HCT116 (cell line): ENCODE measurements around the gene ANO10. TPM values are rescaled to one million over a fixed set of nuclear protein-coding genes. Genes with fewer than 3 reads are reported as not detected.
"Not testable (repeated sequence)": the region's sequence is repeated elsewhere in the genome, so short reads cannot be mapped to it uniquely, and the experiment has no call there.

ENCODE experiments used
- ATAC-seq: fragments of 200-7000 bp; cut with Tn5 transposase; 2 replicates; pipeline ENCODE4 v1.9.1; 2020; ENCODE audit warnings: mild to moderate bottlenecking, moderate library complexity
- BruUV-seq: library from RNA; stranded (reverse); fragments of 400-500 nt; replicated peaks from 2 replicates; lab custom pipeline; 2021; lab: Mats Ljungman, UMichigan
- CTCF ChIA-PET: fragments of 300-600 bp; sonication (Branson Sonifier 250); formaldehyde crosslinking; loops from one replicate; lab custom pipeline; 2021; ENCODE audit warnings: antibody characterized with exemption; lab: Charles Lee
- POLR2A ChIA-PET: fragments of 300-600, 350-600 bp; sonication (Branson Sonifier 250); formaldehyde crosslinking; loops from one replicate; lab custom pipeline; 2021; ENCODE audit warnings: antibody characterized with exemption; lab: Charles Lee
- RAD21 ChIA-PET, 2 experiments: fragments of 300-600 bp; sonication (Branson Sonifier 250); formaldehyde crosslinking; loops; one replicate each; lab custom pipeline; 2023; ENCODE audit warnings: low total read pairs in 2 of 2; ENCODE audit not compliant: uncharacterized antibody in 2 of 2, unreplicated experiment in 2 of 2, low non-redundant PET in 1 of 2; lab: Charles Lee
- DNase-seq: peaks from one replicate; pipeline ENCODE4 v3.0.0-alpha.2; 2010; ENCODE audit warnings: low read depth, low spot score
- H2AFZ ChIP-seq: fragments of 200-600 bp; shearing (Covaris generic), sonication (generic); 2 replicates; pipeline ENCODE4 v1.6.1; 2017; ENCODE audit warnings: low read depth, mixed run types, mixed read lengths, antibody characterized with exemption, low read length; ENCODE audit not compliant: poor library complexity, severe bottlenecking
- H3K27ac ChIP-seq: 2 replicates; pipeline ENCODE4 v1.5.1; 2012; ENCODE audit warnings: low read depth, low read length
- H3K27me3 ChIP-seq: fragments of 200-600 bp; sonication (generic); 2 replicates; pipeline ENCODE4 v1.6.1; 2016; ENCODE audit warnings: mixed run types, low read length, mixed read lengths; ENCODE audit not compliant: insufficient read depth
- H3K36me3 ChIP-seq, 2 experiments: fragments of 200-500 bp in 1 of 2; fragments of 200-600 bp in 1 of 2; sonication (Bioruptor generic) in 1 of 2; sonication (generic) in 1 of 2; 2 replicates each; pipeline versions ENCODE4 v1.5.1 to v1.6.1; 2014 to 2016; ENCODE audit warnings: low read length in 2 of 2, inconsistent platforms in 1 of 2, mixed read lengths in 1 of 2, mixed run types in 1 of 2; ENCODE audit not compliant: insufficient read depth in 2 of 2, control insufficient read depth in 1 of 2
- H3K4me1 ChIP-seq, 2 experiments: fragments of 200-600 bp in 1 of 2; sonication (generic) in 1 of 2; 2 replicates each; pipeline versions ENCODE4 v1.5.1 to v1.6.1; 2012 to 2017; ENCODE audit warnings: low read length in 2 of 2, inconsistent platforms in 1 of 2, mild to moderate bottlenecking in 1 of 2, mixed read lengths in 1 of 2, mixed run types in 1 of 2, moderate library complexity in 1 of 2; ENCODE audit not compliant: insufficient read depth in 2 of 2, control insufficient read depth in 1 of 2
- H3K4me2 ChIP-seq: fragments of 200-600 bp; sonication (generic); 2 replicates; pipeline ENCODE4 v1.6.1; 2017; ENCODE audit warnings: mixed run types, low read length, mixed read lengths
- H3K4me3 ChIP-seq, 2 experiments: fragments of 200-600 bp in 1 of 2; sonication (generic) in 1 of 2; replicated peaks in 1 of 2; 2 replicates each; pipeline ENCODE4 v1.5.1; 2011 to 2016; ENCODE audit warnings: low read length in 2 of 2, control low read depth in 1 of 2, low read depth in 1 of 2, mild to moderate bottlenecking in 1 of 2, mixed read lengths in 1 of 2, mixed run types in 1 of 2
- H3K79me2 ChIP-seq: fragments of 200-600 bp; sonication (generic); 2 replicates; pipeline ENCODE4 v1.6.1; 2017; ENCODE audit warnings: mild to moderate bottlenecking, mixed run types, low read length, moderate library complexity, mixed read lengths; ENCODE audit not compliant: insufficient read depth
- H3K9ac ChIP-seq: fragments of 200-600 bp; sonication (generic); 2 replicates; pipeline ENCODE4 v1.6.1; 2016; ENCODE audit warnings: low read length, mixed read lengths
- H3K9me2 ChIP-seq: fragments of 200-600 bp; sonication (generic), shearing (Covaris generic); 2 replicates; pipeline ENCODE4 v1.6.1; 2017; ENCODE audit warnings: mixed run types, mild to moderate bottlenecking, moderate library complexity; ENCODE audit not compliant: insufficient read depth
- H3K9me3 ChIP-seq, 2 experiments: fragments of 200-500 bp in 1 of 2; fragments of 200-600 bp in 1 of 2; sonication (Bioruptor generic) in 1 of 2; sonication (generic) in 1 of 2; 2 replicates each; pipeline ENCODE4 v1.6.1; 2014 to 2017; ENCODE audit warnings: low read length in 2 of 2, mixed read lengths in 2 of 2, inconsistent platforms in 1 of 2, low read depth in 1 of 2, mild to moderate bottlenecking in 1 of 2, mixed run types in 1 of 2, moderate library complexity in 1 of 2; ENCODE audit not compliant: control insufficient read depth in 1 of 2, insufficient read depth in 1 of 2
- H4K20me1 ChIP-seq: fragments of 200-600 bp; sonication (generic), shearing (Covaris generic); 2 replicates; pipeline ENCODE4 v1.6.1; 2017; ENCODE audit warnings: mixed run types, mild to moderate bottlenecking, moderate library complexity; ENCODE audit not compliant: insufficient read depth
- CEBPB ChIP-seq: IDR thresholded peaks from 2 replicates; pipeline ENCODE4 v1.6.1; 2012; ENCODE audit warnings: low read depth
- intact Hi-C: fragments of 100-400 bp; cut with micrococcal nuclease; formaldehyde crosslinking; loops from 2 replicates; pipeline ENCODE4 v1.10.0; 2022
- total RNA-seq: library from RNA; stranded (reverse); gene quantifications from one replicate; pipeline ENCODE4 v1.2.1, GENCODE V29; 2021; ENCODE audit not compliant: unreplicated experiment
- TF ChIP-seq, protein P1 (sequence below), 3 experiments: fragments of 200-600 bp in 1 of 3; sonication (generic) in 1 of 3; IDR thresholded peaks in 2 of 3; conservative IDR thresholded peaks in 1 of 3; 2 replicates each; pipeline ENCODE4 v1.5.1; 2012 to 2017; ENCODE audit warnings: low read depth in 2 of 3, low read length in 2 of 3, antibody characterized with exemption in 1 of 3, borderline replicate concordance in 1 of 3, control low read depth in 1 of 3, mild to moderate bottlenecking in 1 of 3, mixed read lengths in 1 of 3, mixed run types in 1 of 3, moderate library complexity in 1 of 3; ENCODE audit not compliant: insufficient read depth in 1 of 3

Gene ANO10
- total RNA-seq, 1 experiment from 2014 or later: 13.3 TPM

DNA sequence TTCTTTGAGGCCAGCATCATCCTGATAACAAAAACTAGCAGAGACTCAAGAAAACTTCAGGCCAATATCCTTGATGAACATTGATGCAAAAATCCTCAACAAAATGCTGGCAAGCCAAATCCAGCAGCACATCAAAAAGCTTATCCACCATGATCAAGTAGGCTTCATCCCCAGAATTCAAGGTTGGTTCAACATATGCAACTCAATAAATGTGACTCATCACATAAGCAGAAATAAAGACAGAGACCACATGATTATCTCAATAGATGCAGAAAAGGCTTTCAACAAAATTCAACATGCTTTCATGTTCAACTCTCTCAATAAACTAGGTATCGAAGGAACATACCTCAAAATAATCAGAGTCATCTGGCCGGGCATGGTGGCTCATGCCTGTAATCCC lies 265.8 kb downstream of the ANO10 start:
- H3K27me3 ChIP-seq, RAD21 ChIA-PET, DNase-seq, H3K4me2 ChIP-seq, CTCF ChIA-PET, H3K27ac ChIP-seq, ATAC-seq, H3K4me3 ChIP-seq, POLR2A ChIA-PET, H2AFZ ChIP-seq, BruUV-seq, H4K20me1 ChIP-seq, H3K79me2 ChIP-seq, H3K4me1 ChIP-seq, H3K36me3 ChIP-seq, H3K9me2 ChIP-seq, intact Hi-C loops, H3K9ac ChIP-seq: not testable (repeated sequence)
- H3K9me3 ChIP-seq: peaks cover 8 to 14% of the 10 kb centered on the region in 2 experiments; a peak in 3 of 4 replicates

DNA sequence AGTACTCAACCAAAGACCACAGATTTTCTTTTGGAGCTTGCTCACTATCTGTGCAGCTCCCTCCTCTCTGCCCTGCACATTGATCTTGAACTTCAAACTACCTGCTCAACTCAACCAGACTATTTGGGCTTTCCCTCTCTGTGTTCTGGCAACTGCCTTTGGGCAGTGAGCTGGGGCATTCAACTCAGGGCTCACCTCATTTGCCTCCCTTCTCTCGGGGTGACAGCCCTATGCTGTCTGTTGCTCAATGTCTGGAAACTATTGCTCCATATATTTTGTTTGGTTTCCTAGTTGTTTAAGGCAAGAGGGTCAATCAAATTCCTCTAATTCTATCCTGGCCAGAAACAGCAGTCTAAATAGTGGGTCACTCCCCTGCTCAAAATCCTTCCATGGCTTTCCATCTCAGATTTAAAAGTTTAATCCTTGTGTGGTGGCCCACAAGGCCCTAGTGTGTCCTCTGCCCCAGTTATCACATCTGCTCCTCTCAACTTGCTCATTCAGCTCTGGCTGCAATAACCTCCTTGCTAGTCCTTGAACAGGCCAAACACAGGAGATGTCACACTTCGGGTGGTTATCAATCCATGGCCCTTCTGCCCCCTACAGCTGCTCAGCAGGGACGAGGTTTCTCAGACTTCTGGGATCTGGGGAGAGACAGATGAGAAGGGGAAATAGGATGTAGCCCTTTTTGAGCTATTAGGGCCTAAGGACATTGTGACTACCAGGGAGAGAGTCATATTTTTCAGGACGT lies 267.7 kb downstream of the ANO10 start:
- H3K79me2 ChIP-seq: no peaks in the 10 kb centered on the region
- ChIA-PET CTCF (no interaction called here), POLR2A (no interaction called here), RAD21 (no interaction called here)
- H2AFZ ChIP-seq: no peak overlapping the region
- DNase-seq (no peak), ATAC-seq (no peak)
- intact Hi-C loops: no loop called here
- H3K36me3 ChIP-seq: 0 out of 4 replicates have a peak, but pooled peaks cover 0 to 5% of the 10 kb centered on the region in 2 experiments
- H3K27me3 ChIP-seq: no peaks in the 10 kb centered on the region
- no peak overlapping the region for H3K9ac ChIP-seq
- H4K20me1 ChIP-seq: no peaks in the 10 kb centered on the region
- no TSS peak for BruUV-seq
- no peak for TF ChIP-seq CEBPB
- TF ChIP-seq, protein P1, sequence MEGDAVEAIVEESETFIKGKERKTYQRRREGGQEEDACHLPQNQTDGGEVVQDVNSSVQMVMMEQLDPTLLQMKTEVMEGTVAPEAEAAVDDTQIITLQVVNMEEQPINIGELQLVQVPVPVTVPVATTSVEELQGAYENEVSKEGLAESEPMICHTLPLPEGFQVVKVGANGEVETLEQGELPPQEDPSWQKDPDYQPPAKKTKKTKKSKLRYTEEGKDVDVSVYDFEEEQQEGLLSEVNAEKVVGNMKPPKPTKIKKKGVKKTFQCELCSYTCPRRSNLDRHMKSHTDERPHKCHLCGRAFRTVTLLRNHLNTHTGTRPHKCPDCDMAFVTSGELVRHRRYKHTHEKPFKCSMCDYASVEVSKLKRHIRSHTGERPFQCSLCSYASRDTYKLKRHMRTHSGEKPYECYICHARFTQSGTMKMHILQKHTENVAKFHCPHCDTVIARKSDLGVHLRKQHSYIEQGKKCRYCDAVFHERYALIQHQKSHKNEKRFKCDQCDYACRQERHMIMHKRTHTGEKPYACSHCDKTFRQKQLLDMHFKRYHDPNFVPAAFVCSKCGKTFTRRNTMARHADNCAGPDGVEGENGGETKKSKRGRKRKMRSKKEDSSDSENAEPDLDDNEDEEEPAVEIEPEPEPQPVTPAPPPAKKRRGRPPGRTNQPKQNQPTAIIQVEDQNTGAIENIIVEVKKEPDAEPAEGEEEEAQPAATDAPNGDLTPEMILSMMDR (IDR thresholded peaks at IDR 0.05 in 2 of 3, conservative IDR thresholded peaks at IDR 0.05 in 1 of 3; ENCODE audit: borderline replicate concordance in 1 of 3, insufficient read depth in 1 of 3, low read depth in 2 of 3, low read length in 2 of 3): no peak
- no peak overlapping the region for H3K4me2 ChIP-seq
- peaks cover 8 to 14% of the 10 kb centered on the region in 2 experiments; a peak in 3 of 4 replicates for H3K9me3 ChIP-seq
- H3K9me2 ChIP-seq: no peaks in the 10 kb centered on the region
- H3K27ac ChIP-seq: no peak overlapping the region
- no peaks in the 10 kb centered on the region for H3K4me1 ChIP-seq
- H3K4me3 ChIP-seq: no peak overlapping the region
